BLaER1 (cell line): ENCODE data around the gene IL36RN.

Source experiments
- H3K27ac ChIP-seq: shearing (Covaris generic); formaldehyde crosslinking; 2 replicates; pipeline ENCODE4 v1.8.1; 2022
- H3K27me3 ChIP-seq: shearing (Covaris generic); formaldehyde crosslinking; 2 replicates; pipeline ENCODE4 v1.8.1; 2022
- H3K36me3 ChIP-seq: shearing (Covaris generic); formaldehyde crosslinking; 2 replicates; pipeline ENCODE4 v1.8.1; 2022
- H3K4me1 ChIP-seq: shearing (Covaris generic); formaldehyde crosslinking; 2 replicates; pipeline ENCODE4 v1.8.1; 2022
- H3K4me2 ChIP-seq: shearing (Covaris generic); formaldehyde crosslinking; 2 replicates; pipeline ENCODE4 v1.8.1; 2022
- H3K4me3 ChIP-seq: shearing (Covaris generic); formaldehyde crosslinking; 2 replicates; pipeline ENCODE4 v1.8.1; 2022
- H3K9ac ChIP-seq: shearing (Covaris generic); formaldehyde crosslinking; 2 replicates; pipeline ENCODE4 v1.8.1; 2022
- H3K9me3 ChIP-seq: shearing (Covaris generic); formaldehyde crosslinking; 2 replicates; pipeline ENCODE4 v1.8.1; 2022
- H4K20me1 ChIP-seq: shearing (Covaris generic); formaldehyde crosslinking; 2 replicates; pipeline ENCODE4 v1.8.1; 2022
- Cebpa-rat ChIP-seq: shearing (Covaris generic); IDR thresholded peaks from 2 replicates; pipeline ENCODE4 v1.8.1; 2022

The IL36RN gene

DNA sequence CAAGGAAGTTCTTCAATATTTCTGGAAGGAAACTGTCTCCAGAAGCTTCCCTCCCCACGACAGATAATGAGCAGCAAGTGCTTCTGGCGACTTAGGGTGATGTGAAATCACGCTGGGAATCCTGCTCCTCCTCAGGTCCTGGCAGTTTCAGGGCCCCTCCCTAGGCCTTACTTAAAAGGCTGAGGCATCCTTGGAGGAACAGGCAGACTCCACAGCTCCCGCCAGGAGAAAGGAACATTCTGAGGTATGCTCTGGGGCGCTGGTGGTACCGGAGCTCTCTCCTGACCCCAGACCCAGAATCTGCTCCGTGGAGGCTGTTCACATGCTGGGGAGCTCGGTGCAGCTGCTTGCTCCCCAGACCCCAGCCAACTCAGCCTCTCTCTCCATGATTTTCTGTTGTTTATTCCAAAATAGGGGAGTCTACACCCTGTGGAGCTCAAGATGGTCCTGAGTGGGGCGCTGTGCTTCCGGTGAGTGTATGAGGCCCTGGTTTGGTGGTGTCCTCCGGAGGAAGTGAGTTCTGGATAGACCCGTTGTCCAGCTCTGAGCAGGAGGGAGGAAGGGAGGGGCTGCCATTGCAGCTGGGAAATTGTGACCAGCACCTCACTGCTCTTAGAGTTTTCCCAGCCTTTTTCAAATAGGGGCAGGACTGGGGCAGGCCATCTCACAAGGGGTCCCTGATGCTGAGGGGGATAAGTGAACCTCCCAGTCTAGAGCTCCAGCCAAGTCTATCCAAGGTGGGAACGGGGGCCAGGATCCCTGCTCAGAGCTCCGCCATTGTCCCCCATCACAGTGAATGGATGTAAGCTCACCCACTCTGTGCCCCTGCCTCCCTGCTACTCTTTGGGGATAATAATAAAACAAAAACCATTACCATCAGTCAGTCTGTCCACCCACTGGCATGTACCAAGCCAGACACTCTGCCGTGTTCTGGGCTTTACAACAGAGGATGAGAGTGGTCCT is at the start of gene IL36RN:
IL36RN (plus strand) TSS at position 201 of the 963 bp plus-strand sequence; CDS start at position 442, 241 bp downstream.
- Histone ChIP-seq H3K9me3 (peaks cover 22% of the 10 kb centered on the region), H4K20me1 (no peaks in the 10 kb centered on the region), H3K36me3 (no peaks in the 10 kb centered on the region), H3K4me1 (no peaks in the 10 kb centered on the region), H3K27me3 (no peaks in the 10 kb centered on the region), H3K27ac (no peak within 1 kb of the TSS), H3K4me3 (no peak within 1 kb of the TSS), H3K9ac (no peak within 1 kb of the TSS), H3K4me2 (no peak within 1 kb of the TSS)
- no peak for TF ChIP-seq Cebpa-rat

DNA sequence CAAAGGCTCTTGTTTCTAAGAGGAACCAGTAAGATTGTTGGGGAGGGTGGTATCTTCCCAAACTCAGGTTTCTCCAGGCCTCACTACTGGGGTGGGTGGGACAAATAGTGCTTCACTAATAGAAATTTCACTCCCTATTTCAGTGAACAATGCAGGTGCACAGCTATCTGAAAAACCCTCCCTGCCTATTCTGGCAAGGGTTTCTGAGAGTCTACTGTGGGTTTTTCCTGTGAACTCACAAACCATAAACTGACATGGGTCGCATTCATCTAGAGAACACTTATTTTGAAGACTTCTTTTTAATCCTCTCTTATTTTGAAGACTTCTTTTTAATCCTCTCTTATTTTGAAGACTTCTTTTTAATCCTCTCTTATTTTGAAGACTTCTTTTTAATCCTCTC is 49.4 kb upstream of the IL36RN start:
- H3K4me1 ChIP-seq = no peaks in the 10 kb centered on the region
- H4K20me1 ChIP-seq = no peaks in the 10 kb centered on the region
- H3K4me2 ChIP-seq = no peak overlapping the region
- H3K36me3 ChIP-seq = no peaks in the 10 kb centered on the region
- H3K4me3 ChIP-seq = no peak overlapping the region
- no peak overlapping the region for H3K9ac ChIP-seq
- H3K27me3 ChIP-seq = no peaks in the 10 kb centered on the region
- no peaks in the 10 kb centered on the region for H3K9me3 ChIP-seq
- H3K27ac ChIP-seq = no peak overlapping the region
- TF ChIP-seq Cebpa-rat = no peak

DNA sequence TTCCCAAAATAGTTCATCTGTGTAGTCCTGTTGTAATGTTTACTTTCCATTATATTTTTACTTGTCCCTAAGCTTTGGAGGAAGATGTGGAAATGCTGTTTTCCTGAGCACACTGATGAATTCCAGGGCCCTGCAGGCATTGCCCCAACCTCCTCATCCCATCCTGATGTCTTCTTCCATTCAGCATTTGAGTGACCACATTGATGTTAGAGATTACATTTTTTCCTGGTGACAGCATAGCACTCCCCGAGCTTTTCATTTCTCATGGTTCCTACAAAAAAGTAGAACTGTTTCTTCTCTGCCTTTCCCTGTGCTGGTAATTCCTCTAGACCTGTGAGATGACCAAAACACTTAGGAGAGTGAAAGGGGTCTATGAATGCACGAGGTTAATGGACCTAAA is 48.9 kb upstream of the IL36RN start:
- H4K20me1 ChIP-seq = no peaks in the 10 kb centered on the region
- no peaks in the 10 kb centered on the region for H3K27me3 ChIP-seq
- H3K36me3 ChIP-seq = no peaks in the 10 kb centered on the region
- H3K4me2 ChIP-seq = no peak overlapping the region
- H3K9ac ChIP-seq = no peak overlapping the region
- H3K27ac ChIP-seq = no peak overlapping the region
- no peaks in the 10 kb centered on the region for H3K9me3 ChIP-seq
- H3K4me3 ChIP-seq = no peak overlapping the region
- no peaks in the 10 kb centered on the region for H3K4me1 ChIP-seq
- no peak for TF ChIP-seq Cebpa-rat

DNA sequence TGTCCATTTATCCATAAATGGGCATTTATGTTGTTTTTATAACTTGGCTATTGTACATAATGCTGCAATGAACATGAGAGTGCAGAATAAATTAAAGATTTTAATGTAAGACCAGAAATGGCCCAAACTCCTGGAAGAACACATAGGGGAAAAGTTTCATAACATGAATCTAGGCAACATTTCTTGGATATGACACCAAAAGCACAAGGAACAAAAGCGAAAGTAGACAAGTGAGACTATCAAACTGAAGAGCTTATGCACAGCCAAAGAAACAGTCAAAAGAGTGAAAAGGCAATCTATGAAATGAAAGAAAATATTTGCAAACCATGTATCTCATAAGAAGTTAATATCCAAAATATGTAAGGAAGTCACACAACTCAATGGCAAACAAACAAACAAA is 47.9 kb upstream of the IL36RN start:
- H3K36me3 ChIP-seq = no peaks in the 10 kb centered on the region
- H3K9me3 ChIP-seq = no peaks in the 10 kb centered on the region
- no peaks in the 10 kb centered on the region for H3K4me1 ChIP-seq
- no peak overlapping the region for H3K9ac ChIP-seq
- H4K20me1 ChIP-seq = no peaks in the 10 kb centered on the region
- TF ChIP-seq Cebpa-rat = no peak
- H3K4me2 ChIP-seq = no peak overlapping the region
- H3K27ac ChIP-seq = no peak overlapping the region
- no peaks in the 10 kb centered on the region for H3K27me3 ChIP-seq
- H3K4me3 ChIP-seq = no peak overlapping the region

DNA sequence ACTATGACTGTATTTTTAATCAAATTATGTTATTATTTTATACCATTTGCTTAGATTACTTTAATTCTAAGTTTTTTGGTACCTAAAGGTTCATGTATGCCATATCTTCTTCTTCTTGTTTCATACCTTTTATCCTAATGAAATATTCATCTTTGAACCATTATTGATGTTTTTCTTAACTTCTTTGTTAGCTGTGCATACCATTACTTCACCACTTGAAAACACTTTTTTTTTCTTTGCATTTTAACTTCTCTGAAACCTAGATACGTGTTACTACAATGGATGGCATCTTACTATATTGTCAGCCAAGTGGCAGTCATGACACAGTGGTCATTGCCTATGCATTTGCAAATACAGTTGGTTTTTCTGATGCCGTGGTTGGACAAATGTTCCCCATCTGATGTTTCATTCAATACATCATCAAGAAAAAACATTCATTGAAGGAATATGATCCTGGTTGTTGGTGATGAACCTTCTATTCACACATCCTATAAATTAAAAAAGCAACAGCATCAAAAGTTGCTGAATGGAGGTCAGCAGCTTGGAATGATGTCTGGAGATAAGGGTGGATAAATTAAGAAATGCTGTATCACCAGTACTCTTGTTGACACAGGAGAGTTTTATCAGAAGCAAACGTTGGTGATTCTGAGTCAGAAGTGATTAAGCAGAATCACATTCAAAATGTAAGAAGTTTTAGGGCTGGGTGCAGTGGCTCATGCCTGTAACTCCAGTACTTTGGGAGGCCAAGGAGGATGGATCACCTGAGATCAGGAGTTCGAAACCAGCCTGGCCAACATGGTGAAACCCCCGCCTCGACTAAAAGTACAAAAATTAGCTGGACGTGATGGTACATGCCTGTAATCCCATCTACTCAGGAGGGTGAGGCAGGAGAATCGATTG is 46.3 kb upstream of the IL36RN start:
- H3K9me3 ChIP-seq = no peaks in the 10 kb centered on the region
- no peak for TF ChIP-seq Cebpa-rat
- H3K4me2 ChIP-seq = no peak overlapping the region
- no peaks in the 10 kb centered on the region for H3K4me1 ChIP-seq
- no peak overlapping the region for H3K9ac ChIP-seq
- no peaks in the 10 kb centered on the region for H4K20me1 ChIP-seq
- H3K36me3 ChIP-seq = no peaks in the 10 kb centered on the region
- H3K4me3 ChIP-seq = no peak overlapping the region
- H3K27ac ChIP-seq = no peak overlapping the region
- no peaks in the 10 kb centered on the region for H3K27me3 ChIP-seq

DNA sequence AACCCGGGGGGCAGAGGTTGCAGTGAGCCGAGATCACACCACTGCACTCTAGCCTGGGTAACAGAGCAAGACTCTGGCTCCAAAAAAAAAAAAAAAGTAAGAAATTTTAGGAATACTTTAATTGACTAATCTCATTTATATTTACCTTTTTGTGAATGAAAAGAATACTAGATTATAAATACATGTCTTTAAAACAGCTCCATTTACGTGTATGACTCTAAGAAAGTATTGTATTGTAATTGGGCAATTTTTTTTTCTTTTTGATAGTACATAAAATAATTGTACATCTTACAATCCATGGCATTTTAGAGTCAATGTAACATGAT is 45.7 kb upstream of the IL36RN start:
- H3K27me3 ChIP-seq = no peaks in the 10 kb centered on the region
- no peak overlapping the region for H3K4me2 ChIP-seq
- H3K36me3 ChIP-seq = no peaks in the 10 kb centered on the region
- no peak overlapping the region for H3K9ac ChIP-seq
- no peaks in the 10 kb centered on the region for H3K4me1 ChIP-seq
- no peak overlapping the region for H3K4me3 ChIP-seq
- H4K20me1 ChIP-seq = no peaks in the 10 kb centered on the region
- no peak for TF ChIP-seq Cebpa-rat
- H3K27ac ChIP-seq = no peak overlapping the region
- H3K9me3 ChIP-seq = no peaks in the 10 kb centered on the region

DNA sequence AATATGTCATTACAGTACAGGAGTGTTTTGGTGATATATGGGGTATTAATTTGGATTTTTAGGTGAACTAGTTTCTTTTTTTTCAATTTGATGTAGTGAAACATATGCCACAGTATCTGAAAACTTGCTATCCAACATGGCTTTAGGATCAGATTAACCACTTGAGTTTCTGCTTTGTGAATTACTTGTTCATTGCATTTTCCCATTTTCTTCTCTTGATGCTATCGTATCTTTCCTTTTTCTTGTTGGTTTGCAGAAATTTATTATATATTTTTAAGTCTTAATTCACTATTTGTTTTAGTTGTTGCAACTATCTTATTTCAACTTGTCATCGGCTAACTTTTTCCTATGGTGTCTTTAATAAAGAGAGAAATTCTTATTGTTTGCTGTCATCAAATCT is 44.9 kb upstream of the IL36RN start:
- Histone ChIP-seq H3K4me3 (no peak overlapping the region), H3K4me2 (no peak overlapping the region), H3K27ac (no peak overlapping the region), H3K4me1 (no peaks in the 10 kb centered on the region), H3K27me3 (no peaks in the 10 kb centered on the region), H3K9ac (no peak overlapping the region), H4K20me1 (no peaks in the 10 kb centered on the region), H3K36me3 (no peaks in the 10 kb centered on the region), H3K9me3 (peaks cover 4% of the 10 kb centered on the region; the same call in 1 of the 2 replicates)
- no peak for TF ChIP-seq Cebpa-rat

DNA sequence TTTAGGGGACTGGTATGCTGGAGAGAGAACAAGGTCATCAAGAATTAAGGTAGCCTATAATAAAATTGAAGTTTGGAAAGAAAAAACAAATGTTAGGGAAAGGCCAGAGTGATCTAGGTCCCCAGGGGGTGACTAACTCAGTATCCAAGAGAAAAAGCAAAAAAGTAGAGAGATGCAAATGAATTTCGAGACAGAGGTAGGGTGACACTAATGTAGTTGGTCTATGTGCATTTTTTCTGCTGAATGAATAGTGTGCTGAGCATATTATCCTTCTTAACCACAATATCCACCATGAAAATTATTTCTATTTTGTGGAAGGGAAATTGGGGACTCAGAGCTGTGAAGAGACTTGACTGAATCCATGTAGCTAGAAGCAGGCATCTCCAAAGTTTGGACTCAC is 44.0 kb upstream of the IL36RN start:
- no peaks in the 10 kb centered on the region for H3K27me3 ChIP-seq
- peaks cover 4% of the 10 kb centered on the region; the same call in 1 of the 2 replicates for H3K9me3 ChIP-seq
- no peak overlapping the region for H3K27ac ChIP-seq
- no peak overlapping the region for H3K4me3 ChIP-seq
- no peaks in the 10 kb centered on the region for H3K4me1 ChIP-seq
- no peaks in the 10 kb centered on the region for H3K36me3 ChIP-seq
- H3K9ac ChIP-seq = no peak overlapping the region
- H3K4me2 ChIP-seq = no peak overlapping the region
- TF ChIP-seq Cebpa-rat = no peak
- no peaks in the 10 kb centered on the region for H4K20me1 ChIP-seq

DNA sequence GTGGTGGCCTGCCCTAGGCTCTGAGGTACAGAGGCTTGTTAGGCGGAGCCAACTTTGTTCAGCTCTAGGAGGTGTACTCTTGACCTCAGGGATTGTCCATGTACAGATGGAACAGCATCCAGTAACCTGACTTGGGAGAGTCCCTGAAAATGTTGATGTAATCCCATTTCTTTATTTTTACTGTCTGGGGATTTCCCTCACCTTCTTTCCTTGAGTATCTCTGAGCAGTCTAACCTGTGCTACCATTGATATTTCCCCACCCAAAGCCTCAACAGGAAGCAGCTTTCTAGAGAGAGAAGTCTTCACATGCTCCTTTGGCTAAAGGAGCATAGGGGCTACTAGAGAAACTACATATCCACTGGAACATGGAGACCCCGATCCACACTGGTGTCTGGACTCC is 43.3 kb upstream of the IL36RN start:
- H3K27ac ChIP-seq = no peak overlapping the region
- H4K20me1 ChIP-seq = no peaks in the 10 kb centered on the region
- H3K4me1 ChIP-seq = no peaks in the 10 kb centered on the region
- no peak overlapping the region for H3K4me3 ChIP-seq
- no peak for TF ChIP-seq Cebpa-rat
- H3K27me3 ChIP-seq = no peaks in the 10 kb centered on the region
- no peaks in the 10 kb centered on the region for H3K36me3 ChIP-seq
- H3K9ac ChIP-seq = no peak overlapping the region
- peaks cover 4% of the 10 kb centered on the region; the same call in 1 of the 2 replicates for H3K9me3 ChIP-seq
- H3K4me2 ChIP-seq = no peak overlapping the region

DNA sequence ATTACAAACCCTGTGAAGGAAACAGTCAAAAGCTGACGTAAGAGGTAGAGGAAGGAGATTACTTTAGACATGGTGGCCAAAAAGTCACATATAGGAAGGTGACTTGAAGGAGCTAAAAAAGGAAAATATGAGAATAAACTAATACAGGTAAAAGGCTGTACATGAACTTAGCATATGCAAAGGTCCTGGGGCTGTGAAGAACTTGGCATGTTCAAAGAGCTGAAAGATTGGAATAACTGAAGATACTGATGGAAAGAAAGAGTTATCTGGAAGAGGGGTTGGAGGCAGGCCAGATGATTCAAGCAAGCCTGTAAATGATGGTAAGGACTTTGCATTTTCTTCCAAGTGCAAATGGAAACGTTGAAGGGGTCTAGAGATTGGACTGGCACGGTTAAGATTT is 40.5 kb upstream of the IL36RN start:
- H3K27ac ChIP-seq = no peak overlapping the region
- no peak overlapping the region for H3K4me3 ChIP-seq
- no peak overlapping the region for H3K9ac ChIP-seq
- no peaks in the 10 kb centered on the region for H3K4me1 ChIP-seq
- H4K20me1 ChIP-seq = no peaks in the 10 kb centered on the region
- peaks cover 4% of the 10 kb centered on the region; the same call in 1 of the 2 replicates for H3K9me3 ChIP-seq
- TF ChIP-seq Cebpa-rat = no peak
- H3K4me2 ChIP-seq = no peak overlapping the region
- no peaks in the 10 kb centered on the region for H3K36me3 ChIP-seq
- H3K27me3 ChIP-seq = no peaks in the 10 kb centered on the region
